Mesothelial cell of epicardium (in vitro differentiated cells): Measurements from ENCODE around the gene STARD10. TPM values are rescaled to one million over a fixed set of nuclear protein-coding genes. Genes with fewer than 3 reads are reported as not detected.

ENCODE experiments used
- DNase-seq, 2 experiments: peaks; one replicate each; pipeline ENCODE4 v3.0.0; 2021; ENCODE audit warnings: low spot score in 2 of 2; ENCODE audit not compliant: unreplicated experiment in 2 of 2
- H3K27ac Mint-ChIP-seq: 2 replicates; pipeline ENCODE4 v1.8.0; 2021; ENCODE audit warnings: mixed read lengths
- H3K27me3 Mint-ChIP-seq: 2 replicates; pipeline ENCODE4 v1.8.0; 2021; ENCODE audit warnings: low read depth, mixed read lengths
- H3K36me3 Mint-ChIP-seq: 2 replicates; pipeline ENCODE4 v1.8.0; 2021; ENCODE audit warnings: mixed read lengths
- H3K4me1 Mint-ChIP-seq: 2 replicates; pipeline ENCODE4 v1.8.0; 2021; ENCODE audit warnings: mixed read lengths
- H3K4me3 Mint-ChIP-seq: 2 replicates; pipeline ENCODE4 v1.8.0; 2021; ENCODE audit warnings: mild to moderate bottlenecking, moderate library complexity, mixed read lengths
- H3K9me3 Mint-ChIP-seq: 2 replicates; pipeline ENCODE4 v1.8.0; 2021; ENCODE audit warnings: mixed read lengths
- total RNA-seq: library from RNA; stranded (reverse); gene quantifications from 3 replicates; pipeline ENCODE4 v1.2.1, GENCODE V29; 2021
- TF ChIP-seq, protein P1 (sequence below): fragments of 200-600 bp; sonication (generic); IDR thresholded peaks from one replicate; pipeline ENCODE4 v1.5.0; 2021; ENCODE audit warnings: antibody characterized with exemption; ENCODE audit not compliant: unreplicated experiment

The STARD10 gene
- total RNA-seq, 1 donor from 2014 or later = 54.9 TPM

DNA sequence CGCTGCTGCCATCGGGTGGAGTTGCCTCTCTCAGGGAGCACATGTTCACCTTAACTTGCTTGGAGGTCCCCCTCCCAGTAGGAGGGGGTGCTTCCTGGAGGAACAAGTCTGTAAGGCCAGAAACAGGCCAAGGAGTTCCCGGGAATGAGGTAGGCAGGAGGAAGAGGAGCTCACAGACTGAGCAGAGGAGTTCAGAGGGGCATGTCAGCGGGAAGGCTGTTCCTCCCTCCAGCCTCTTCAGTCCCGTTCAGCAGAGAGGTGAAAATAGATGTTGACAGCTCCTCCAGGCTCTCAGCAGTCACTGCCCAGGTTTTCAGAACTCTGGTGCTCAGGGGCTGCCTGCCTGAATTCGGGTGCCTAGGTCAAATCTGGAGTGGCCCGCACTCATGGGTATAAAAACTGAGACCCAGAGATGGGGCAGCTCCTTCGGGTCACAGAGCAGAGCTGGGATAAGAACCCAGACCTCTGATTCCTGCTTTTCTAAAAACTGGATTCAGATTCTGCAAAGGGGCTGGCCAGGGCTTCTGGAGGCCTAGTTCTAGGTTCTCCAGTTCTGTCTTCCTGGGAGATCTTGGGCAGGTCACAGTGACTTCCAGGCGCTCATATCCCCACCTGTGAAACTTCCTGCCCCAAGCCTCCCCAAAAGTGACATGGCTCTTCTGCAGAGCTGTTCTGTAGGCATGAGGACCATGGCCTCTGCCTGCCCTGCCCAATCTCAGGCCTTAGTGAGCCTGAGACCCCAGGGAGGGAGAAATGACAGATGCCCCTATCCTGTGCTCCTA, 38.6 kb upstream of the STARD10 start:
- Mint-ChIP-seq H3K27ac (peak overlapping the region; percentile 50), H3K27me3 (no peaks in the 10 kb centered on the region), H3K4me1 (peaks cover 17% of the 10 kb centered on the region), H3K36me3 (no peaks in the 10 kb centered on the region), H3K4me3 (no peak overlapping the region), H3K9me3 (no peaks in the 10 kb centered on the region)
- DNase-seq = no peak
- TF ChIP-seq, protein P1, sequence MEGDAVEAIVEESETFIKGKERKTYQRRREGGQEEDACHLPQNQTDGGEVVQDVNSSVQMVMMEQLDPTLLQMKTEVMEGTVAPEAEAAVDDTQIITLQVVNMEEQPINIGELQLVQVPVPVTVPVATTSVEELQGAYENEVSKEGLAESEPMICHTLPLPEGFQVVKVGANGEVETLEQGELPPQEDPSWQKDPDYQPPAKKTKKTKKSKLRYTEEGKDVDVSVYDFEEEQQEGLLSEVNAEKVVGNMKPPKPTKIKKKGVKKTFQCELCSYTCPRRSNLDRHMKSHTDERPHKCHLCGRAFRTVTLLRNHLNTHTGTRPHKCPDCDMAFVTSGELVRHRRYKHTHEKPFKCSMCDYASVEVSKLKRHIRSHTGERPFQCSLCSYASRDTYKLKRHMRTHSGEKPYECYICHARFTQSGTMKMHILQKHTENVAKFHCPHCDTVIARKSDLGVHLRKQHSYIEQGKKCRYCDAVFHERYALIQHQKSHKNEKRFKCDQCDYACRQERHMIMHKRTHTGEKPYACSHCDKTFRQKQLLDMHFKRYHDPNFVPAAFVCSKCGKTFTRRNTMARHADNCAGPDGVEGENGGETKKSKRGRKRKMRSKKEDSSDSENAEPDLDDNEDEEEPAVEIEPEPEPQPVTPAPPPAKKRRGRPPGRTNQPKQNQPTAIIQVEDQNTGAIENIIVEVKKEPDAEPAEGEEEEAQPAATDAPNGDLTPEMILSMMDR = no peak

DNA sequence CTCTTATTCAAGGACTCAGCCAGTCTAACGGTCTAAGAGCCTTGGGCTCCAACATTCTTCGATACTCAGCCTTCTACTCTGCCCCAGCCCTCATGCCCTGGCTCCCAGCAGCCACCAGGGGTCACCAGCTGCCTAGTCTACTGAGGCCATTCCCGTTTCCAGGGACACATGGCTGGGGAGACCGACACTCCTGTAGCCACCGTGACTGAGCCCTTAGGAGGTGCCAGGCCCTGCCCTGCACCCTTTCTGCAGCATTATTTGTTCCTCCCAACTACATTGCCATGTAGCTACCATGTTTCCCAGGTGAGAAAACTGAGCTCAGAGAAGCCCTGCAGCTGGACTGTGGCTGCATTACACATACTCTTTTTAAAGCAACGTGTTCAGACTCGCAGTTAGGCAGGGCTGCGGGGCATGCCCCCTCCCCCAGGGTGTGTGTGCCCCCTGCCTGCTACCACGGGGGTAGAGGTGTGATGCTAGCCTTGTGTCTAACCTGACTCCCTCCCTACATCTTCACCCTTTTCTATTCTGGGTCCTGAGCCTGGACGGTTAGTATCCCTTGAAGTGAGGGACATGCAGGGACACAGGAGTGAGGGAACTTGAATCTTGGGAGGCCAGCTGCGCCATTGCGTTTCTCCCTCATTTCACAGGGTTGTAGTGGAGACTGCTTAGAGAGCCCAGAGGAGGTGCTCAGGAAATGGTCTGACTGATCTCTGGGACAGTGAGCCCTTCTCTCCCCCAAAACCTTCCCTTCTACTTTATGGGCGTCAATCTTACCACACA, 37.9 kb upstream of the STARD10 start:
- TF ChIP-seq, protein P1 = peak; percentile 77
- peak overlapping the region; percentile 50 for H3K27ac Mint-ChIP-seq

DNA sequence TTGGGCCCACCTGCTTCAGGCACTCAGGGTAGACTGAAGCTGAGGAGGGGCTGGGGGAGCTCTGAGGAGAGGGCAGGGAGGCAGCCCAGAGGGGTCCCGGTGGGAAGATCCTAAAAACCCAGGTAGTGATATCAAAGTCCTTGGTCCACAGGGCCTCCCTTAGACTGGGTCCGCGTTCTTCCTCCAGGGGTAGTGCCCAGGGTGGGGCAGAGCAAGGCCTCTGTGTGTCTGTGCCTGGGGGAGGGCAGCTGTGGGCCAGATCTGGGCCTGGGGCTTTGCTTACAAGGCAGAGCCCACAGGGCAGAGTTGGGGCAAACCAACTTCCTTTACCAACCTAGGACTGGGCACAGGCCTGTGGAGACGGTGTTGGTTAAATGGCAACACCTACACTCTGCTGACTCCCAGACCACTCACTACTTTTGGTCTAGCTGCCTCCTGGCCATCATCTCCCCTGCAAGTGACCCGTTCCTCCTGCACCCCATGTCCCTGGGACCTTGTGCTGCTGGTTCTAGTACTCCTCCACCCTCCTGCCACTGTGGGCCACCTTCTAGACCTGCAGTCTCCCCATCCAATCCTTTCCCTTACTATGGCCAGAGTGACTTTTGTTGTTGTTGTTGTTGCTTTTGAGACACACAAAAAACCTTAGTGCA, 36.2 kb upstream of the STARD10 start:
- H3K9me3 Mint-ChIP-seq = no peaks in the 10 kb centered on the region
- no peak overlapping the region for H3K27ac Mint-ChIP-seq
- H3K4me3 Mint-ChIP-seq = no peak overlapping the region
- no peaks in the 10 kb centered on the region for H3K27me3 Mint-ChIP-seq
- no peak for DNase-seq
- H3K4me1 Mint-ChIP-seq = peaks cover 11% of the 10 kb centered on the region
- TF ChIP-seq, protein P1 = no peak
- H3K36me3 Mint-ChIP-seq = no peaks in the 10 kb centered on the region

More for the DNA sequence above, 37.9 kb upstream of the STARD10 start:
- Mint-ChIP-seq H3K9me3 (no peaks in the 10 kb centered on the region), H3K4me3 (no peak overlapping the region), H3K27me3 (no peaks in the 10 kb centered on the region), H3K4me1 (peaks cover 17% of the 10 kb centered on the region), H3K36me3 (no peaks in the 10 kb centered on the region)
- DNase-seq = peak in 1 of 2 experiments; percentile 84

DNA sequence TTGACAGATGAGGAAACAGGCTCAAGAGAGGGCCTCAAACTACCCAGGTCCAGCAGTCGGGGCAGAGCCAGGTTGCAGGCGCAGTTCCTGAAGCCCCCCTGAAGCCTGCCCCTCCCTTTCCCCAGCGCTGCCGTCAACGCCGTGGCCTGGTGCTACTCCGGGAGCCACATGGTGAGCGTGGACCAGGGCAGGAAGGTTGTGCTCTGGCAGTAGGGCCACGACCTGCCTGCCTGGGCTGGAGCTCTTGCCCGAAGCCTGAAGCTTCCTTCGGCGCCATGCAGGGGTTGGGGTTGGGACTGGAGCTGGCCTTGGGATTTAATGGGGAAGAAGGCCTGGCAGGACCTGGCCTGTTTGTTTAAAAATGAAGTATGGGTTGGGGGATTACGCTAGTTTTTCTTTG, 35.3 kb upstream of the STARD10 start:
- H3K36me3 Mint-ChIP-seq = no peaks in the 10 kb centered on the region
- H3K4me3 Mint-ChIP-seq = no peak overlapping the region
- TF ChIP-seq, protein P1 = no peak
- no peaks in the 10 kb centered on the region for H3K9me3 Mint-ChIP-seq
- no peaks in the 10 kb centered on the region for H3K27me3 Mint-ChIP-seq
- DNase-seq = no peak
- no peak overlapping the region for H3K27ac Mint-ChIP-seq
- H3K4me1 Mint-ChIP-seq = peaks cover 11% of the 10 kb centered on the region

DNA sequence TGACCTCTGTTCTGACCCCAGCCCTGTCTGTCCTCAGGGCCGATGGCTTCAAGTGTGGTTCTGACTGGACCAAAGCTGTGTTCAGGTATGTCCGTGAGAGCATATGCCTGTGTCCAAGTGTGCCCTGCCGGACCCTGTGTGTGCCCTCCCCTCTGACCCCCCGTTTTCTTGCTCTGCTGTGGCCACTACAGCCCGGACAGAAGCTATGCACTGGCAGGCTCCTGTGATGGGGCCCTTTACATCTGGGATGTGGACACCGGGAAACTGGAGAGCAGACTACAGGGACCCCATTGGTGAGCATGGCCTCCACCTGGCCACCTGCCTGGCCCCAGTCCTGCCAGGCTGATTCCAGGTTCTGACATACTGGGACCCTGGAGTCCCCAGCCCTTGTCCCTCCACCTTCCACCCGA, 34.9 kb upstream of the STARD10 start:
- no peaks in the 10 kb centered on the region for H3K9me3 Mint-ChIP-seq
- TF ChIP-seq, protein P1 = no peak
- no peaks in the 10 kb centered on the region for H3K36me3 Mint-ChIP-seq
- no peak overlapping the region for H3K27ac Mint-ChIP-seq
- H3K4me3 Mint-ChIP-seq = no peak overlapping the region
- DNase-seq = no peak
- no peaks in the 10 kb centered on the region for H3K27me3 Mint-ChIP-seq
- H3K4me1 Mint-ChIP-seq = peaks cover 11% of the 10 kb centered on the region
